HFF-Myc (cell line): ENCODE measurements around the gene SNX3.
"Not testable (repeated sequence)": the region's sequence is repeated elsewhere in the genome, so short reads cannot be mapped to it uniquely, and the experiment has no call there.

Source experiments
- DNase-seq: peaks from one replicate; pipeline ENCODE4 v3.0.0-alpha.2; 2011; ENCODE audit warnings: low read depth; ENCODE audit errors: extremely low read depth
- H3K4me3 ChIP-seq: replicated peaks from 2 replicates; pipeline ENCODE4 v1.5.1; 2011; ENCODE audit warnings: low read depth, mild to moderate bottlenecking, control low read depth, low read length
- CTCF ChIP-seq: IDR thresholded peaks from 2 replicates; pipeline ENCODE4 v1.5.1; 2012; ENCODE audit warnings: mild to moderate bottlenecking, low read depth, low read length, control low read depth; ENCODE audit errors: missing control alignments

The SNX3 gene

GRCh38 chr6:108260809-108261569, at the start of gene SNX3:
SNX3 (minus strand) TSS chr6:108261040; CDS start chr6:108260921, 119 bp downstream.
- DNase-seq, result peak; percentile 83
- no peak for TF ChIP-seq CTCF
- H3K4me3 ChIP-seq, result peak within 1 kb of the TSS; percentile 91

GRCh38 chr6:108309844-108310243, 49.0 kb upstream of the SNX3 start:
- no peak for DNase-seq
- no peak overlapping the region for H3K4me3 ChIP-seq
- TF ChIP-seq CTCF, result no peak

GRCh38 chr6:108308641-108309040, 47.8 kb upstream of the SNX3 start:
- DNase-seq, H3K4me3 ChIP-seq: not testable (repeated sequence)

DNA sequence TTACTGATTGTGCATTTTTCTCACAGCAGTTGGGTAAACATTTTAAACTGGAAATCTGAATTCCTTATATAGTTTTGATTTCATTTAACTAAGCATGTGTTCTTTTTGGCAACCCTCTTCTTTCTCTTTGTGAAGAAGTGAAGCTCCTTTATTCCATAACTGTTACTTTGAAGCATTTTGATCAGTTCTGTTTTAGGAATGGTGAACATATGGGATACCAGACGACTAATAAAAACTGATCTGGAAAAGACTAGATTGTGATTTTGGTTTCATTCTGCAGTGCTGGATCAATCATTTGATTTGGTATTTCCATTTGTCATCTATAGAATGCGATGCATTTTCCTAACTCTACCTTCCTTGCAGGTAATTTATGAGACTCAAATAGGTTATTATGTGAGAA, 43.8 kb upstream of the SNX3 start:
- TF ChIP-seq CTCF, result no peak
- no peak for DNase-seq
- H3K4me3 ChIP-seq, result no peak overlapping the region

DNA sequence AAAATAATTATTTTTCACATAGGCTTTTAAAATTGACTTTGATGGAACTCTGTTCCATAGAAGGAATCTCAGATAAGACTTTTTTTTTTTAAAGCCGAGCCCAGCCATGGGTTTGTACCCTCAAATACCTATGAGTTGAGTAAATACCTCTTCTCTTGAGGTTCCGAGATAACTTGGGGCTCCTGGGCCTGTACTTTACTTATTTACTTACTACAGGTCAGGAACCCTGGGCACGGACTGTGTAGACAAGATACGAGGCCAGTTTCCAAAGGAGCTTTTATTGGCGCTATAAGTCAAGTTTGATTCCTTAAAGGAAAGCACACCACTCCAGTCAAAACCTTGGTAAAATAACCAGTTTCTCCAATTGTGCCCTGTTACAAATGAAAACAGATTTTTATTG, 41.5 kb upstream of the SNX3 start:
- no peak overlapping the region for H3K4me3 ChIP-seq
- no peak for DNase-seq
- TF ChIP-seq CTCF, result no peak

DNA sequence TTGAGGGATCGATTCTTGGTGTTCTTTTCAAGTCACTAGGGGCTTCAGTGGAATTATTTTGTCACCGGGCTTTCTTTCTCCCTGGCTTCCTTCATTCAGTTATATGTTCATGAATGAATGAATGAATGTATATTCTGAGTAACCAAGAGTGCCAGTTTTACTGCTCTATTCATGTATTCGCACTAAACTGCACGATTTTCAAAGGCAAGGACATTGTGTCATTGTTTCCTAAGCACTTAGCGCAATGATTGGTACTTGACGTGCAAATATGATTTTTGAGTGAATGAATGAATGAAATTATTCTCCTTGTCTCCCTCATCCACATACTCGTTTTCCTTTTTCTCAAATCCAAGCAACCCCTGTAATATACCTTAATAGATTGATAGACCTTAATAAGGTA, 34.8 kb upstream of the SNX3 start:
- TF ChIP-seq CTCF, result no peak
- no peak for DNase-seq
- peak overlapping the region; percentile 70 for H3K4me3 ChIP-seq

DNA sequence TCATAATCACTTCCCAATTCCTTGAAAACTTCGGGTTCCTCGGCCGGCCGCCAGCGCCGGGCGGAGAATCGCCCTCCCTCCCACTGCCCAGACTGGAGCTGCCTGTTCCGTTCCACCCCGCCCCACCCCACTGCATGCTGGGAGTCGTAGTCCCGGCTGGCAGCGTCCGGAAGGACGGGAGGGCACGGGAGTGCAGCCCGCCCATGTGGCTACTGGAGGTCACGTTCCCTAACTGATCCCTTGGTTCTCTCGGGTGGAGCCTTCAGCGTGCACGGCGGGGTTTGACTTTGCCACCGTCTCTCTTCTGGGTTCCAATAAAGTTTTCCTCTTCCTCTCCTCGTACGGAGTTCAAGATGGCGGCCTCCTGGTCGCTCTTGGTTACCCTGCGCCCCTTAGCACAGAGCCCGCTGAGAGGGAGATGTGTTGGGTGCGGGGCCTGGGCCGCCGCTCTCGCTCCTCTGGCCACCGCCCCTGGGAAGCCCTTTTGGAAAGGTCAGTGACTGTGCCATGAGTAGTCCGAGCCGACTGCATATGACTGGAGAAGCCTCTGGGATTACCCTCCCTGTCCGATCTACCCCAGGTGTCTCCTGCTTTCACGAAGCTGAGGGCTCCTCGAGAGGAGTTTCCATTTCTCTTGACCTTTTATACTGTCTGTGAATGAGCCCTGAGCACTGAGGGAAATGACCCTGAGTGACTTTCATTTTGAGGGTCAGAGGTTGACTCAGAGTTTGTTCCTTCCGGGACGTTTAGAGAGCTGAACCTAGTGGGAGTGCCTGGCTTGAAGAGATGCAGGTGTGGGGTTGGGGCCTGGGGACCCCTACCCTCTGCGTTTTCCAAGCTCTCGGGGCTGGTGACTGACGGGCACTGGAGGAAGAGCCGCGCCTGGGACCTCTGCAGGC, 34.1 kb upstream of the SNX3 start, which contains the start of gene AFG1L:
Gene AFG1L, plus strand, starts transcription at position 328 of the 899 bp plus-strand sequence. Its CDS starts 26 bp downstream, at position 354.
- no peak for TF ChIP-seq CTCF
- peak within 1 kb of the TSS; percentile 70 for H3K4me3 ChIP-seq
- DNase-seq, result peak; percentile 59
